A673 (cell line): ENCODE measurements around the gene MRPL14. TPM values are rescaled to one million over a fixed set of nuclear protein-coding genes. Genes with fewer than 3 reads are reported as not detected.

Experiments
- BruUV-seq: library from RNA; stranded (reverse); fragments of 400-500 nt; replicated peaks from 2 replicates; lab custom pipeline; 2021; lab: Mats Ljungman, UMichigan
- CTCF ChIA-PET: fragments of 300-600 bp; sonication (Branson Sonifier 250); formaldehyde crosslinking; loops from one replicate; lab custom pipeline; 2022; ENCODE audit warnings: antibody characterized with exemption; lab: Charles Lee
- POLR2A ChIA-PET: fragments of 300-600 bp; sonication (Branson Sonifier 250); formaldehyde crosslinking; loops from one replicate; lab custom pipeline; 2022; ENCODE audit warnings: antibody characterized with exemption; ENCODE audit not compliant: low non-redundant PET; lab: Charles Lee
- DNase-seq: peaks from one replicate; pipeline ENCODE4 v3.0.0-alpha.2; 2015; ENCODE audit warnings: low spot score
- H3K27ac ChIP-seq: fragments of 200-600 bp; sonication (generic); 2 replicates; pipeline ENCODE4 v1.5.1; 2016; ENCODE audit warnings: mixed run types, low read depth, mild to moderate bottlenecking, mixed read lengths, antibody characterized with exemption, low read length; ENCODE audit not compliant: poor library complexity, severe bottlenecking
- H3K27me3 ChIP-seq: fragments of 200-600 bp; sonication (generic); replicated peaks from 2 replicates; pipeline ENCODE4 v1.6.1; 2017; ENCODE audit warnings: mixed run types, low read depth, mild to moderate bottlenecking, mixed read lengths, antibody characterized with exemption, low read length; ENCODE audit not compliant: insufficient read depth, poor library complexity
- H3K36me3 ChIP-seq: fragments of 200-600 bp; sonication (generic); 2 replicates; pipeline ENCODE4 v1.6.1; 2016; ENCODE audit warnings: mixed run types, mild to moderate bottlenecking, mixed read lengths, antibody characterized with exemption, low read length; ENCODE audit not compliant: insufficient read depth, poor library complexity, severe bottlenecking
- H3K4me1 ChIP-seq: fragments of 200-600 bp; sonication (generic); 2 replicates; pipeline ENCODE4 v1.6.1; 2017; ENCODE audit warnings: mixed run types, mild to moderate bottlenecking, mixed read lengths, antibody characterized with exemption, low read length; ENCODE audit not compliant: insufficient read depth, poor library complexity, severe bottlenecking
- H3K4me3 ChIP-seq: fragments of 200-600 bp; sonication (generic); 2 replicates; pipeline ENCODE4 v1.5.1; 2016; ENCODE audit warnings: low read depth, mixed run types, mild to moderate bottlenecking, mixed read lengths, low read length; ENCODE audit not compliant: poor library complexity, severe bottlenecking
- H3K9me3 ChIP-seq: fragments of 200-600 bp; sonication (generic); 2 replicates; pipeline ENCODE4 v1.6.1; 2016; ENCODE audit warnings: mixed run types, low read depth, mild to moderate bottlenecking, mixed read lengths, antibody characterized with exemption, low read length; ENCODE audit not compliant: poor library complexity, severe bottlenecking
- EZH2 ChIP-seq: fragments of 200-600 bp; sonication (generic); IDR thresholded peaks from 2 replicates; pipeline ENCODE4 v1.6.1; 2017; ENCODE audit warnings: borderline replicate concordance, low read depth, mild to moderate bottlenecking, mixed read lengths, antibody characterized with exemption, low read length; ENCODE audit not compliant: poor library complexity, severe bottlenecking
- intact Hi-C: fragments of 100-400 bp; cut with micrococcal nuclease; formaldehyde crosslinking; loops from one replicate; pipeline ENCODE4 v1.10.0; 2022; ENCODE audit not compliant: unreplicated experiment
- total RNA-seq: library from RNA; stranded (reverse); gene quantifications from 2 replicates; pipeline ENCODE4 v1.2.3, GENCODE V29; 2021
- TF ChIP-seq, protein P1 (sequence below): fragments of 300-800, 200-600 bp; sonication (generic); conservative IDR thresholded peaks from 2 replicates; pipeline ENCODE4 v1.5.1; 2017; ENCODE audit warnings: low read depth, mild to moderate bottlenecking, antibody characterized with exemption, low read length, moderate library complexity, mixed read lengths

MRPL14 gene
- total RNA-seq, 1 experiment from 2014 or later: 78.8 TPM

DNA sequence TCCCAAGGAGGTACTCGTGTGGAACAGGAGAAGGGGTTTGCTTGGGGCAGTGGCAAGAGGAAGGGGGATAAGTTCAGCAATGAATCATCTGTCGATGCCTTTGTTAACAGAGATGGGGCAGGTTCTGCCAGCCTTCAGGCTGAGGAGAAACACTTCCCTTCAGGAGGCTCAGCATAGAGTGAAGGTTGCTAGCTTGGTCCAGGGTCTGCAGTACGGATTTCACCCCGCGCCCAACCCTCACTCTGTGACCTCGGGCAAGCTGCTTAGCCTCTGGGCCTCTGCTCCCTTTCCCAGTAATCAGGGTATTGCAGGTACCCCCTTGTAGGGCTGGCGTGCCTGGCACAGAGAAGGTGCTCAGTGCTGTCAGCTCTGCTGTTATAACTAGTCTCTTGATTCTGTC, 38.9 kb upstream of the MRPL14 start:
- ChIA-PET CTCF (no interaction called here), POLR2A (no interaction called here)
- intact Hi-C loops: no loop called here
- H3K9me3 ChIP-seq: no peaks in the 10 kb centered on the region
- H3K36me3 ChIP-seq: no peaks in the 10 kb centered on the region
- DNase-seq: no peak
- TF ChIP-seq EZH2: no peak
- TF ChIP-seq, protein P1, sequence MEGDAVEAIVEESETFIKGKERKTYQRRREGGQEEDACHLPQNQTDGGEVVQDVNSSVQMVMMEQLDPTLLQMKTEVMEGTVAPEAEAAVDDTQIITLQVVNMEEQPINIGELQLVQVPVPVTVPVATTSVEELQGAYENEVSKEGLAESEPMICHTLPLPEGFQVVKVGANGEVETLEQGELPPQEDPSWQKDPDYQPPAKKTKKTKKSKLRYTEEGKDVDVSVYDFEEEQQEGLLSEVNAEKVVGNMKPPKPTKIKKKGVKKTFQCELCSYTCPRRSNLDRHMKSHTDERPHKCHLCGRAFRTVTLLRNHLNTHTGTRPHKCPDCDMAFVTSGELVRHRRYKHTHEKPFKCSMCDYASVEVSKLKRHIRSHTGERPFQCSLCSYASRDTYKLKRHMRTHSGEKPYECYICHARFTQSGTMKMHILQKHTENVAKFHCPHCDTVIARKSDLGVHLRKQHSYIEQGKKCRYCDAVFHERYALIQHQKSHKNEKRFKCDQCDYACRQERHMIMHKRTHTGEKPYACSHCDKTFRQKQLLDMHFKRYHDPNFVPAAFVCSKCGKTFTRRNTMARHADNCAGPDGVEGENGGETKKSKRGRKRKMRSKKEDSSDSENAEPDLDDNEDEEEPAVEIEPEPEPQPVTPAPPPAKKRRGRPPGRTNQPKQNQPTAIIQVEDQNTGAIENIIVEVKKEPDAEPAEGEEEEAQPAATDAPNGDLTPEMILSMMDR: no peak
- no peak overlapping the region for H3K27ac ChIP-seq
- BruUV-seq: no TSS peak
- H3K4me1 ChIP-seq: no peaks in the 10 kb centered on the region
- H3K4me3 ChIP-seq: no peak overlapping the region
- H3K27me3 ChIP-seq: no peaks in the 10 kb centered on the region

DNA sequence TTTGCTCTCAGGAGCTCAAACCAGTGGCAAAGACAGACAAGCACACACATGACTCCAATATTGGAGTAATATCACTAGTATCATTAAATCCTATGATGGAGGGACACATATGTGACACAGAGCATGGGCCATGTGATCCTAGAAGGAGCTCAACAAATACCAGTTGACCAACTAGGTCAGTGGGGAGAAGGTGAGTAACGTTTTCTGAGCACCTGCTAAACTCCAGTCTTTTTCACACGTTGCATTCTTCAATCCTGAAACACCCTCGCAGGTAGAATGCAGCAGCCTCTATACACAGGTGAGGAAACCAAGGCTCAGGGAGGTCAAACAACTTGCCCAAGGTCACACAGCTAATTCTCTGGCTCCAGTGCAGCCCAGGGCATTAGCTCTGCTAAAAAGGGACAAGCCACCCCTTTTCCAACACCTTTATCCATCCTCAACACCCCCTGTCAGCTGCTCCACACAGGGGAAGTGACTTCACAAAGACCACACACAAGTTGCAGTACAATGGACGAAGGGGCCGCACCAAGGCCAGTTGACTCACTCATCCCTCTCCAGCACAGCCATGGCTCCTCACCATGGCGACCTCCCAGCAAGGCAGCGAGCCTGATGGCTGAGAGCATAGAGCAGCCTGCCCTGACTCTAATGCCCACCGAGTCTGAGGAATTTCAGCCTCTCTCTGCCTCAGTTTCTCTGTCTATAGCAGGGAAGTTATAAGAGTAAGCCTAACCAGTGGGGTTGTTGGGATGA, 35.8 kb upstream of the MRPL14 start:
- TF ChIP-seq EZH2: no peak
- TF ChIP-seq, protein P1: no peak
- H3K27ac ChIP-seq: no peak overlapping the region
- BruUV-seq: no TSS peak
- POLR2A ChIA-PET: no interaction called here
- H3K4me1 ChIP-seq: no peaks in the 10 kb centered on the region
- intact Hi-C loops: no loop called here
- no peaks in the 10 kb centered on the region for H3K36me3 ChIP-seq
- DNase-seq: no peak
- H3K27me3 ChIP-seq: no peaks in the 10 kb centered on the region
- CTCF ChIA-PET: no interaction called here
- H3K9me3 ChIP-seq: no peaks in the 10 kb centered on the region
- H3K4me3 ChIP-seq: no peak overlapping the region

DNA sequence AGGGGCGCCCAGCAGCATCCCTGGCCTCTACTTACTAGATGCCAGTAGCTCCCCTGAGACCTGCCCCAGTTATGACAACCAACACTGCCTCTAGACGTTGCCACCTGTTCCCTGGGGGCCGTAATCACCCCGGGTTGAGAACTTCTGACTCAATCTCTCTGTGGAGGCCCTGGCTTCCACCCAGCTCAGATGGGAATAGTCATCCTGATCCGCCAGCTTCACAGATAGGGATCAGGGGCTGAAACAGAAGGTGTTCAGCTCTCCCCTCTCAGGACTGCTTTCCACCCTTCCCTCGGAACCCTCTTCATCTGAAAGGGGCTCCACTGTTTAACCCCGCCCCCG, 34.7 kb upstream of the MRPL14 start:
- DNase-seq: peak; percentile 16
- CTCF ChIA-PET: interaction anchor here (0.6 kb wide), 1 partner anchor 52 kb away, joined by 3 read pairs; no protein-coding TSS in a partner anchor
- no peak overlapping the region for H3K4me3 ChIP-seq
- H3K27ac ChIP-seq: no peak overlapping the region
- TF ChIP-seq, protein P1: no peak
- TF ChIP-seq EZH2: no peak
- H3K36me3 ChIP-seq: no peaks in the 10 kb centered on the region
- intact Hi-C loops: no loop called here
- H3K9me3 ChIP-seq: no peaks in the 10 kb centered on the region
- H3K27me3 ChIP-seq: no peaks in the 10 kb centered on the region
- no peaks in the 10 kb centered on the region for H3K4me1 ChIP-seq
- POLR2A ChIA-PET: no interaction called here
- BruUV-seq: no TSS peak
